ENCODE data around the gene SPTY2D1.

GRCh38 chr11:18578975-18579598, 55.1 kb downstream of the SPTY2D1 start:
- TF ChIP-seq POLR2AphosphoS5 (IDR thresholded peaks at IDR 0.05; ENCODE audit: low read depth) (no peak), ZNF331 (CRISPR knock-in tag; IDR thresholded peaks at IDR 0.05; ENCODE audit: low read depth) (no peak), CTCF (conservative IDR thresholded peaks at IDR 0.05; ENCODE audit: low read depth in 2 of 2) (no peak), EZH2phosphoT487 (IDR thresholded peaks at IDR 0.05; ENCODE audit: unreplicated experiment) (no peak), ZNF114 (CRISPR knock-in tag; IDR thresholded peaks at IDR 0.05) (no peak), ETS1 (IDR thresholded peaks at IDR 0.05) (no peak), JUNB (IDR thresholded peaks at IDR 0.05; ENCODE audit: unreplicated experiment) (no peak), EZH2 (IDR thresholded peaks at IDR 0.05; ENCODE audit: low read depth, unreplicated experiment) (no peak), REST (IDR thresholded peaks at IDR 0.05; ENCODE audit: unreplicated experiment) (no peak)

All from GM23338 (cell line).